ENCODE results near the gene HIBCH.

HIBCH gene

DNA sequence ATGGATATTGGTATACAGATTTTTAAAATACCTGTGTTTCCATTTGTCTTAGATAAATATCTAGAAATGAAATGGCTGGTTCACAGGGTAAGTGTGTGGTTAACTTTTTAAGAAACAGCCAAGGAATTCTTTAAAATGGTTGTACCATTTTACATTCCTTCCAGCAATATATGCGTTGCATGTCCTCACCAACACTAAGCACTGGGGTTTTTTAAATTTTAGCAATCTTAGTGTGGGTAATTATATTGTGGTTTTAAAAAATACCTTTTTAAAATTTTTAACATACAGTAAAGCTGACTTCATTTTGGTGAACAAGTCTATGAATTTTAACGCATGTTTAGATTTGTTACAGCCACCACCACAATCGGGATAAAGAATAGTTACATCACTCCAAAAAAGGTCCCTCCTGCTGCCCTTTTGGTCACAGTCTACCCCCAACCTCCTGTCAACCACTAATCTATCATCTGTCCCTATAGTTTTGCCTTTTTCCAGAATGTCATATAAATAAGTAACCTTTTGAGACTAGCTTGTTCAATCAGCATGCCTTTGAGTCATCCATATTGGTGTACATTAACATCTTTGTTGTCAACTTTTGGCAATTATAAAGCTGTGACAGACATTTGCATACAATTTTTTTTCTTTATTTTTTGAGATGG lies 129.0 kb downstream of the HIBCH start:
- peak in 1 of 2 experiments; percentile 12 for DNase-seq (ENCODE audit: low read depth in 2 of 2)

DNA sequence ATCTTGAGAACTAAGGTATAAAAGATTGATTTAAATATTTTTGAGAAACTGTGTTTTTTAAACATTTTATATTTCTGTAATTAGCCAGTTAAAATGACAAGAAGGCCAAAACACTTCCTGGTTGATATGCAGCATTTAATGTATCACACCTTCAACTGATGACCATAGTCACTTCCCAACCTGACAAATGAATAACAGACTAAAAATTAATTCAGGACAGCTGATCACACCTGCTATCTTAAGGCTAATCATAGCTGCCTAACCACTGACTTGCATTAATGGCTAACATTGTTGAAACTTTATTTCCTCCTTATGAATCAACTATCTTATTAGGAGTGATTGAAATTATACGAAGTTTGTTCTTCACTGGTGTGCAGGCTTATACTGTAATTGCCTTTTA lies 131.3 kb downstream of the HIBCH start:
- DNase-seq (ENCODE audit: low read depth in 2 of 2), result no peak

DNA sequence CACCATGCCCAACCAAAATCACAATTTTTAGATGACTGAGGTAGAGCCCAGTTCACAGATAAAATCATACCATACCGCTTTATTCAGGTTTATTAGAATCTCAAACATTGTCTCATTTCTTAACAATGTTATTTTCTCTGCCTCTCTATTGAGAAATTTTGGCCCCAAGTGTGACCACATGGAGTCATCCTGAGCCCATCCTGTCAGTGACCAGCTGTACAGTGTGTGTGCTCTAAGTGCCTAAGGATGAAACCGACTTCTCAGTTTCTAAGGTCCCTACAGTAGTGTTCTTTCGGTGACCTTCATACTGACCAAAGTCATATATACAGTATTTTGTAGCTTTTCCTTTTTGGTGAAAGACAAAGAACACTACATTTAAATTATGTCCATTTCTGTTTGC lies 133.4 kb downstream of the HIBCH start:
- DNase-seq (ENCODE audit: low read depth in 2 of 2), result no peak

DNA sequence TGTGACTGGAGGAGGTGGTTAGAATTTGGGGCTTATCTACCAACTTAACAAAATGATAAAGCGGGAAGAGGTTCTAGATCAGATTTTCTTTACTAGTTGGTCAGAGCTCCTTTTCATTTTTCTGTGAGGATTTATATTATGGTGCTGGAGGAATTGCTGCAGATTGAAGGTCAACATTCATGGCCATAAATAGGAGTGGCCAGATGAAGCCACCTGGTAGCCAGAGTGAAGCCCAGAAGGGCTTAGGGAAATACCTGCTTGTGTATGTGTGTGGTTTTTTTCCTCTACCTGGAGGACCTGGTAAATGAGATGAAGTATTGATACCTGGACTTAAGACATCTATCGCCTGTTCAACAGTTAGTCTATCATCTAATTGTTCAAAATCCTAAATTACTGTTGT lies 134.2 kb downstream of the HIBCH start:
- DNase-seq (ENCODE audit: low read depth in 2 of 2), result no peak

DNA sequence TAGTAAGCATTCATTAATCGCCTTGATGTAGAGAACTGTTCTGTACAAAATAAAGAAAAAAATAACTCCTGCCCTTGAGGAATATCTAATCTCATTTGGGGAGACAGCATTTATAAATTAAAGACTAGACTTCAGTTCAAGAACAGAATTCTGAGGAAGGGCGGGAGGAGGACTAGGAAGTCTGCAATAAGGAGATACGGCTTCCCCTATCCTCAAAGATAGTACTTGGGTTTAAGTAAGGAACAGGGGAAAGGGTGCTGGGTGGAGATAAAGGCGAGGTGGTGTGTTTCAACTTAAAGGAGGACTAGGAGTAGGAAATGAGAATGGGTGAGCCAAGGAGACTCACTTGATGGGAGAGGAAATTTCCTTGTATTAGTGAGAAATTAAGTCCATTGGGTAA lies 135.2 kb downstream of the HIBCH start:
- DNase-seq (ENCODE audit: low read depth in 2 of 2), result no peak

DNA sequence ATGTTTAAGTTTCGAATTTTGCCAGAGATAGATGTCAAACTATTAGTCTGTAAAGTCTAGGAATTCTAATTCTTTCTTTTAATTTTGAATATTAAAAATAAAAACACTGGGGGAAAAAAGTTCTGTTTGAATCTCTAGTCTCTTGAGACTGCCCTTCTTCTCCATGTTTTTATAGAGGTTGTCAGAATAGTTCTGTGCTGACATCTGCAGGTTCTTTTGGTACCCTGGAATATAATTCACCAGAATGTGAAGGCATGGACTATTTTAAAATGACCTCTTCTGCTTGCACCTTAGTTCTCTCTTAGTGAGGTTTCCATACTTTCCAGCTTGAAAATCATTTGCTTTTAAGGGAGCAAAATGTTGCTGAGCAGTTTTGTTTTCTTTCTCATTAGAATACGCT lies 136.1 kb downstream of the HIBCH start:
- DNase-seq (ENCODE audit: low read depth in 2 of 2), result no peak

DNA sequence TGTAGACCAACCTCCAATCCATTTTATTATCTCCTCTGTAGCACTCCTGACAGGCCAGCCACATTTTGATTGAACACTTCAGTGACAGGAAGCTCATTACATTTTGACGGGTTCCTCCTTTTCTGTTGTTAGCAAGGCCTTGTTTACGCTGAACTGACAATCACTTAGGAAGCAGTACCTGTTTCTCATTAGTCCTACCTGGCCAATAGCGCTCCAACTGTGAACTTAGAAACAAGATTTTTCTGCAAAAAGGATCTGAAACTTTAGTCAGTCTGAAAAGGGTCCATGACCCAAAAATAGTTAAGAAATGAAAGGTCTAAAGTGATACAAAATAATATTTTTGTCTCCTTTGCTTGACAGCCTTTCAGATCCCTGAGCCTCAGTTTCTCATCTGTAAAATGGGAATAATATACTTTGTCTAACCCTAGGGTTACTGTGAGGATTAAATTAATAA lies 137.5 kb downstream of the HIBCH start:
- DNase-seq (ENCODE audit: low read depth in 2 of 2), result no peak

DNA sequence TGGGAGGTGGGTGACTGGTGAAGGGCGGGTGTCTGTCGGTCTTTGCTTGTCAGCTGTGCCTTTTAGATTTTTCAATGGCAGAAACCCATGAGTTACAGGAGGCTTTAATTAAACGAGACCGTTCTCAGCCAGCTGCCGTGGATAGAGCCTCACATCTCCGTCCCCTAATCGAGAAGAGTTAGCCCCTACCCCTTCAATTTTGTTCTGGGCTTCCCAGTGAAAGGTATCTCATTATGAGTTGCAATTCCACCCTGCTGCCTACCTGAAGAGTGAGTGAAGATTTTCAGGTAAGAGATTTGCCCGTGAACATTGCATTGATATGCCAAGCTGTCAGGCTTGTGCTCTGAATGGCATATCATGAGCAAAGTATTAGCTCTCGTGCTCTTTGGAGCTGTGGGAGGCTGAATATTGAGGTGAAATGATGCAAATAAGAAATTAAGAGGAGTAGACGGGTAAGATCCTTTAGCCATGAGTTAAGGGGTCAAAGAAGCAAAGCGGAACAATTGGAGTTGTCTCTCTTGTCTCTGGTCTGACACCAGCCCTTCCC lies 138.4 kb downstream of the HIBCH start:
- DNase-seq (ENCODE audit: low read depth in 2 of 2), result no peak

DNA sequence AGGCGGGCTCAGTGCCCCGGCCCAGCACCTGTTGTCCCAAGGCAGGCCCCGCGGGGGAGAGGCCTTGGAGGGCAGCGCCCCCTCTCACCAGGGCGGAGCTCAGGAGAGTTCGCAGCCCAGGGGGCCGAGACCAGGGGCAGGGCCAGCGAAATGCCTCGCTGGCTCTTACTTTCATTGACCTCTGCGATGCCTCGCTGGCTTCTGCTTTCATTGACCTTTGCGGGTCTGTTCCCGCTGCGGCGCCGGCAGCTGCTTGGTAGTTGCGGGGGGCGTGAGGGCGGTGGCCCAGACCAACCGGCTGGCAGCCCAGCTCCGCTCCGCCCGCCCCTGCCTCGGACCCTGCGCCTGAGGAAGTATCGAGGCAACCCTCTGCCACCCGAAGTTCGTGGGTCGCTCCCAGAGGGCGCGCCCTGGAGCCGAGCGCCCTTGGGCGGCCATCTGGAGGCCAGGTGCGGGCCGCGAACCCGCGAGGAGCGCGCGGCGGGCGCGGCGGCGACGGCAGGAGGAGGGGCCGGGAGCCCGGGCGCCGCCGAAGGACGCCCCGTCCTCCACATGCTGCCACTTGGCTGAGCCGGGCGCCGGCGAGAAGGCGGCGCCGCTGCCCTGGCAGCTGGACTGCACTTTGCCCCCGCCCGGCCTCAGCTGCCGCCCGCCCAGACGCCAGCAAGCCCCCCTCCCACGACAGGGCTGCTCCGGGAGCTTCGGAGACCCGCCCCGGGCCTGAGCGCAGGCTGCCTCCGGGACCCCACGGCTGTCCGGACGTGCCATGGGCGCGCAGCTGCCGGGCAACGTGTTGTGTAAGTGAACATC lies 139.1 kb downstream of the HIBCH start:
- no peak for DNase-seq (ENCODE audit: low read depth in 2 of 2)

DNA sequence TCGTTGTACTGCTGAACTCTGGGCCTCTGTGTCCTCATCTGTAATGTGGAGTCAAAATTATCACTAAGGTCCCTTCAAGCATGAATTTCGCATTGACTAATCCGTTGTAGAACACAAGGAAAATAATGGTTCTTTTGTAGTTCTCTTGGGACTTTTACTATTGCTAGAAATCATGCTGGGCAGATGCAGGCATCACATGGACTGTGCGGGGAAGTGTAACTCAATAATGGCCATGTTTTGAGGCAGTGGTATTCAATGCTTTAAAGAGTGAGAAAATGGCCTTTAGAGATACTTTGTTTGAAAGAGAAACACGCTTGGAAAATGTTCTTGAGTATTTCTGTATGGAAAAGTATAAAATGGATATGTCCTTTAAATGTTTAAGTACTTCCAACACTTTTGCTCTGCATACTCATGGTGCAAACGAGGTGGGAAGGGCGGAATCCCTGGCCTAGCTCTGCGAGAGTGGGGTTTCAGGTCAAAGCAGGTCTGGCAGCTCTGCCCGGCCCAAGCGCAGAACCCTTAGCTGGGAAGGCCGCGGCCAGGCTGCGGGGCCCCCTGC lies 139.8 kb downstream of the HIBCH start:
- DNase-seq (ENCODE audit: low read depth in 2 of 2), result no peak

DNA sequence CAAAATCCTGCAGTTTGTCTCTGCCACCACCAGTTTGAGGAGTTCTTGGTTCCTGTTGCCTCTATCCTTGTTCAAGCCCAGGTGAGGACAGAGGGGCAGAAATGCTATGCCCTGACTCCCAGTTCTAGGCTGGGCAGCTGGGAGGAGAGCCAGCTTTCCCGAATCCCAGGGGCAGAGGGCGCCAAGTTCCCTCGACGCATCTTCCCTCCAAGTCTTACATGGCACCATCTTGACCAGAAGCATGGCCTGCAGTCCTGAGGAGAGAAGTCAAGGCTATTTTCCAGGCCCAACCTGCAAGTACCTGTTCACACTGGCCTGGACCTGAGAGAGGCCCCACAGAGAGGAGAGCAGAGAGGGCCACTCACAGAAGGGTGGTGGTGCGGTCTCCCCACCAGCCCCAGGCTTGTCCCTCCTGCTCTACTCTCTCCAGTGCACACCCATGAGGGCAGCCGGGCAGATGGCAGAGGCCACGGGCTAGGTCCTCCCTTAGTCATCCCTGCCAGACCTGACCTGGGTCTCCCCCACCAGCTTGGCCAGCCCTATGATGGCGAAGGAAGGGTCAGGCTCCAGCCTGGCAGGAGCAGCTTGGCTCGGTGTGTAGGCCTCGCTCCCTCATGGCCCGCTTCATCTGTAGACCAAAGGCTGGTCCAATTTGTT lies 141.4 kb downstream of the HIBCH start:
- DNase-seq (ENCODE audit: low read depth in 2 of 2), result no peak

DNA sequence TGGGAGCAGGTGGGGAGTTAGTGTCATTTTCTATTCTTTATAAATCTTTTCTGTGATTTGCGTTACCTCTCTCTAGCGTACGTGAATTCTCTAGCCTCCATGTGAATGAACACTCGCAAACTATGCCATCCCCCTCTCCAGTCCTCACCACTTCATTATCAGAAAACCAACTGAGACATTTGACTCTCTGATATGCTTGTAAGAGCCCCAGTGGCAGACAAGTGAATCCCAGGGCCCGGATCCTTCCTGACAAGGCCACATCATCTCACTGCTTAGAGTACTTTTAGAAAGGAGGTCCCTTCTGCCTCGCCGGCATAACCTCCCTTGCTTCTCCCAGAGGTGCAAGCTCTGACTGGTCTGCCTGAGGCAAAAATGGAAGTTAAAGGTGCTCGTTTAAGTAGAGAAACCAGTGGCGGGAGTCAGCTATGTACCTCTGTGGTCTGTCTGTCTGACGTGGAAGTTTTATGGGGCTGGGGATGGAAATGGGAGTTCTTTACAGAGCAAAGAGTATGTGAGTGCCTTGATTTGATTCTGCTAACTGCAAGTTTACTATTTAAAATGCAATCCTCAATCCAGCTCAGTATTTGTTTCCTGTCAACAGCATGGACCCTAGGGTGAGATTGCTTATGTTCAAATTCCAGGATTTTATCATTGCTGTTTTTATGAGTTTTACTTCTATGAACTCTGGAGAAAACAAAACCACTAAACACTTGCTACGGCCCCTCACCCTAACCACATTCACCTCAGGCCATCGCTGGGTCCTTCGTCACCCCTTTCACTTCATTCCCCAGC lies 142.2 kb downstream of the HIBCH start:
- no peak for DNase-seq (ENCODE audit: low read depth in 2 of 2)

DNA sequence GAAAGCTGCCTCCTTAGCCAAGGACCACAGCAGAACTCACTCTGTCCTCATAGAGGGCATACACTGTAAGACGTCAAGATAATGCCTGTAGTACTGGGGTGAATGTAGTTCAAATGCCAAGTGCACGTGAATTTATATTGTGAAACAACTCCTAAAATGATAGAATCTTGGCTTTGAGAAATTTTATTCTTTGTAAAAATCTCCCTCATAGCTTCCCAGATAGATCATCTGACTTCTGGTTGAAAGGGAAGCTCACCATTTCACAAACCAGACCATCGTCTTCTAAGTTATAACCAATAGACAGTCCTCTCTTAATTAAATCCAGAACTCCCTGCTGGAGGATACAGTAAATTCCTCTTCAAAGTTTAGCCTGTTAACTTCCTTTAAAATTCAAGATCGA lies 146.2 kb downstream of the HIBCH start:
- DNase-seq (ENCODE audit: low read depth in 2 of 2), result no peak

DNA sequence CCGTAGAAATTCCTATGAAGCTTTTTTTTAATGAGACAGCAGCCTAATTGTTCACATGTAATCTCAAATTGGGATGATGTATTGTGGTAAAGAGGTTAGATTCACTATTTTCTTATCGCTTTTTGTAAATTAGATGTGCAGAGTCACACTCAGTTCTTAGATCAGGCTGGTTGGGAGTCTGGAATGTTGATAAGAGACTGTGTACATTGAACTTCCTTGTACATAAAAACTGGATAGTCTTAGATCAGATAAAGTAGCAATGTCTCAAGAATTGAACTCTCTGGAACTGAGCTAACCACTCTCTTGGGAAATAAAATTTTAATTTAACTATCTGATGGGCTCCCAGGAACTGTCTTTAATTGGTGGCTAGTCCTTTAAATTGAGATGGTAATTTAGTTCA lies 149.0 kb downstream of the HIBCH start:
- no peak for DNase-seq (ENCODE audit: low read depth in 2 of 2)

DNA sequence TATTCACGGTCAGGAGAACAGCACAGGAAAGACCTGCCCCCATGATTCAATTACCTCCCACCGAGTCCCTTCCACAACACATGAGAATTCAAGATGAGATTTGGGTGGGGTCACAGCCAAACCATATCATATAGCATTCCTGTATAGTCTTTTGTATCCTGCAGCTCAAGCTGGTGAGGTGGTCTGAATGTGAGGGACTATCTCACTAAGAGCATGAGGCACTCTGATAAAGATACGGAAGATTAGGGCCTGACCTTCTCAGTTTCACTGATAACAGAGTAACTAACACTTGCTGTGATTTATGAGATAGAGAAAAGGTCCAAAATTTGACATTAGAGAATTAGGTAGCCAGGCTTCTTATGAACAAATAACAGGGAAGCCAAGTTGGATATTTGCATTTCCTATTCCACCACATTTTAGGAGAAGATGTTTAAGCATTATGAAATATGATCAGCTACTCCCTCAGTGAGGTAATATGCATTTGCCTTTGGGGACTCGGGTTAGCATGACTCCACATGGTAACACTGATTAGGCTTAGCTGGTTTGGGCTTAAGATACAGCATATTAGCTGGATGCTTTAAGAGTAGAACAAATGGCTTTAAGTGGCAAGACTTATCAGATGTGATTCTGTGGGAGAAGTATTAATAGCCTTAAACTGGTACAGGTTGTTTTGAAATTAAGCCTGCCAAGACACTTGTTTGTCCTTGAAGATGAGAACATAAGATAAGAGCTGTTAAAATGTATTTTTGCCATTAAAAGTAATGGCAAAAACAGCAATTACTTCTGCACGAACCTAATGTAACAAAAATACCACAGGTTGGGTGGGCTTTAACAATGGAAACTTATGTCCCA lies 150.2 kb downstream of the HIBCH start:
- DNase-seq (ENCODE audit: low read depth in 2 of 2), result no peak

DNA sequence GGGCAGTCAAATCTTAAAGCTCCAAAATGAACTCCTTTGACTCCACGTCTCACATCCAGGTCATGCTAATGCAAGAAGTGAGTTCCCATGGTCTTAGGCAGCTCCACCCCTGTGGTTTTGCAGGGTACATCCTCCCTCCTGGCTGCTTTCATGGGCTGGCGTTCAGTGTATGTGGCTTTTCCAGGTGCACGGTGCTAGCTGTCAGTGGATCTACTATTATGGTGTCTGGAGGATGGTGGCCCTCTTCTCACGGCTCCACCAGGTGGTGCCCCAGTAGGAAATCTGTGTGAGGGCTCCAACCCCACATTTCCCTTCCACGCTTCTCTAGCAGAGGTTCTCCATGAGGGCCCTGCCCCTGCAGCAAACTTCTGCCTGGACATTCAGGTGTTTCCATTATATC lies 151.9 kb downstream of the HIBCH start:
- no peak for DNase-seq (ENCODE audit: low read depth in 2 of 2)

DNA sequence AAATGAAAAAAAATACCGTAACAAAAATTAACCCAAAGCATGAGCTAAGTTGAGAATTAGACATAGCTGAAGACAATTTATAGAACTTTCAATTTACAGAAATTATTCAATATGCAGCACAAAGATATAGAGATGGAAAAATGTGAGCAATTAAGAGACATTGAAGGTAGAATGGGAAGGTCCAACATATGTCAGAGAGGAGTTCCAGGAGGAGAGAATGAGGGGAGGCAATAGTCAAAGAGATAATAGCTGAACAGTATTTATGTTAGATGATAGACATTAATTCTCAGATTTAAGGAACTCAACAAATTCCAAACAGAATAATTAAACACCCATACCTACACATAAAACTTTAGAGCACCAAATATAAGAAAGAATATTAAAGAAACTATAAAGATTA lies 154.1 kb downstream of the HIBCH start:
- no peak for DNase-seq (ENCODE audit: low read depth in 2 of 2)

DNA sequence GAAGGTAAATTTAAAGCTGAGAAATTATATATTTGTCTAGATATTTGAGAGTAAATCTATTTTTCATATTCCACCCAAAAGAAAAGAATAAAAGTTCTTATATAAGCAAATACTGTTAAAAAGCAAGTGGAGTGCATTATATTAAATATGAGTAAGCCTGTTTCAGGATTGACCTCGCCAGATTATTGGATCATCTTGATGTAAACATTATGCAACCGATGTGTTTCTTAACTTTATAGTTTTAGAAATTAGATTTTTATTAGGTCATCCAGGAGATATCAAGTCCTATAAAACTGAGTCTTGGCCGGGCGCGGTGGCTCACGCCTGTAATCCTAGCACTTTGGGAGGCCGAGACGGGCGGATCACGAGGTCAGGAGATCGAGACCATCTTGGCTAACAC lies 156.8 kb downstream of the HIBCH start:
- DNase-seq (ENCODE audit: low read depth in 2 of 2), result no peak

DNA sequence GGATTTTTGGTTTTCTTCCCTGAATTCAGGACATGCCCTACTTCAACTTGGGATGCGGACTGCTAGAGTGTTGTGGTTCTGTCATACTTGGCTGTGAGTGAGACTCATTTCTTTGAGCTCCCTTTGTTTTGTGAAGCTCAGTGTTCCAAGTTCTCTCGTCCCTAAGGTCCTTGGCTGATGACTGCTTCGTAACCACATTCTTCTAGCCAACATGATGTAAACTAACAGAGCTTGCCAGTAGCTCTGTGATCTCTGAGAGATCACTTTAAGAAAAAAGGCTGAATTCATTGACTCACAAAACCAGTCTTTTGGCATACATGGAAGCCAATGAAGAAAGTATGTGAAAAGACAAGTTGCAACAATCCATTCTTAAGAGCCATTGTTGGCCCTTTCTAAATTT lies 160.2 kb downstream of the HIBCH start:
- peak; percentile 36 to 38 for DNase-seq (ENCODE audit: low read depth in 2 of 2)

DNA sequence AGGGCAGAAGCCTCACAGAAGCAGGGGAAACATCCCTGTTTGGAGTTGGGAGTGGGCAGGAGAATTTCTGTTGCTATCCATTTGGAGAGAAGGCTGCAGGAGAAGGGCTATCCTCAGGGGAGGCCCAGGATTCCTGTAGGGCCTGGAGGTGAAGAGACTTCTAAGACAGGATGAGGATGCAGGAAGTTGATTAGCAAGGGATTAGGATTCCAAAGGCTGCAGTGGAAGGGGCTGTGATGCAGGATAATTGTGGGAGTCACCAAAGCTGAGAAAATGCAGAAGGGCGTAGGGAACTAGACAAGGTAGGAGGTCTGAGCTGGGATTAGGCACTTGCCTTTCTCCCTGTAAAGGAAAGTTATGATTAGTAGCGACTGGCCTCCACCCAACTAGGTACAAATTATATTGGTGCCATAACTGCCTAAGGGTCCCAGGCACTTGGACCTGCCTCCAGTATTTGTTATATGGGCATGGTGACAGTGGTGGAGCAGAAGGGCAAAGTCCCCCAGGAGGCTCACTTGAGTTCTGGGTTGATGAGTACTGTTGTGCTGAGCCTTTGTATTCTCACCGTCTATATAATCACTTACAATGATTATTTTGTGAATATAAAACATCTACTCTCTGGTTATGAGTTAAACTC lies 160.7 kb downstream of the HIBCH start:
- no peak for DNase-seq (ENCODE audit: low read depth in 2 of 2)
